Prostate gland (tissue), 2 donors: Measurements from ENCODE around the gene SPACA5.

ENCODE experiments used
- POLR2A ChIP-seq: fragments of 450-650 bp; IDR thresholded peaks from one replicate; pipeline ENCODE4 v1.6.1; 2016; ENCODE audit warnings: antibody characterized with exemption, mild to moderate bottlenecking
- POLR2AphosphoS5 ChIP-seq: sonication (generic); formaldehyde crosslinking; IDR thresholded peaks from one replicate; pipeline ENCODE4 v1.6.1; 2017; ENCODE audit warnings: antibody characterized with exemption
- TF ChIP-seq, protein P1 (sequence below), 4 experiments: fragments of 200-600 bp in 2 of 4; fragments of 450-650 bp in 2 of 4; sonication (generic) in 2 of 4; IDR thresholded peaks; 1 replicate in 3 of 4; 2 replicates in 1 of 4; pipeline ENCODE4 v1.5.1; 2016 to 2019; ENCODE audit warnings: antibody characterized with exemption in 4 of 4, mild to moderate bottlenecking in 2 of 4, moderate library complexity in 2 of 4

DNA sequence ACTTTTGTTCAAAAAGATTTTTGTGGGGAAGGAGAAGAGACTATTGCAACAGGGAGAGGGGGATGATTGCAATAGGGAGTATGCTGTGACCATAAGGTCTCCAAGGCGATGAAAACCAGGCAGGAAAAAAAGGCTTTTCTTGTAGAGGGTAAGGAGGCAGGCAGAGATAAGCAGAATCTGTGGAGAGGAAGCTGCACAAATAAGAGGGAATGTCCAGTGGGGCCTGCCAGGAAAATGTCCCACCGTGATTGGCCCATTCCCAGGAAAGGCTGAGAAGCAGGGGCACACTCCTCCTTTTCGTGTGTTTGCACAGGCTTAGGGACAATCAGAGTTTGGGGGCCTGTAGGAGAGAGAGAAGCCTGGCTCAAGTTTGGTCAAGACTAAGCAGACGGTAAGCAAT, 29.1 kb downstream of the SPACA5 start:
- TF ChIP-seq POLR2A, result no peak
- TF ChIP-seq, protein P1, sequence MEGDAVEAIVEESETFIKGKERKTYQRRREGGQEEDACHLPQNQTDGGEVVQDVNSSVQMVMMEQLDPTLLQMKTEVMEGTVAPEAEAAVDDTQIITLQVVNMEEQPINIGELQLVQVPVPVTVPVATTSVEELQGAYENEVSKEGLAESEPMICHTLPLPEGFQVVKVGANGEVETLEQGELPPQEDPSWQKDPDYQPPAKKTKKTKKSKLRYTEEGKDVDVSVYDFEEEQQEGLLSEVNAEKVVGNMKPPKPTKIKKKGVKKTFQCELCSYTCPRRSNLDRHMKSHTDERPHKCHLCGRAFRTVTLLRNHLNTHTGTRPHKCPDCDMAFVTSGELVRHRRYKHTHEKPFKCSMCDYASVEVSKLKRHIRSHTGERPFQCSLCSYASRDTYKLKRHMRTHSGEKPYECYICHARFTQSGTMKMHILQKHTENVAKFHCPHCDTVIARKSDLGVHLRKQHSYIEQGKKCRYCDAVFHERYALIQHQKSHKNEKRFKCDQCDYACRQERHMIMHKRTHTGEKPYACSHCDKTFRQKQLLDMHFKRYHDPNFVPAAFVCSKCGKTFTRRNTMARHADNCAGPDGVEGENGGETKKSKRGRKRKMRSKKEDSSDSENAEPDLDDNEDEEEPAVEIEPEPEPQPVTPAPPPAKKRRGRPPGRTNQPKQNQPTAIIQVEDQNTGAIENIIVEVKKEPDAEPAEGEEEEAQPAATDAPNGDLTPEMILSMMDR (IDR thresholded peaks at IDR 0.05), result no peak
- TF ChIP-seq POLR2AphosphoS5, result no peak
